SK-N-MC (cell line): ENCODE measurements around the gene SAMD11.

ENCODE experiments used
- DNase-seq: peaks from one replicate; pipeline ENCODE4 v3.0.0-alpha.2; 2011; ENCODE audit warnings: low read depth, low spot score
- H3K27ac ChIP-seq: fragments of 200-600 bp; sonication (generic); 2 replicates; pipeline ENCODE4 v1.5.1; 2016; ENCODE audit warnings: mixed run types
- H3K36me3 ChIP-seq: fragments of 200-600 bp; sonication (generic); 2 replicates; pipeline ENCODE4 v1.6.1; 2017; ENCODE audit warnings: antibody characterized with exemption, low read length, mixed read lengths; ENCODE audit not compliant: insufficient read depth
- H3K4me3 ChIP-seq: fragments of 200-600 bp; sonication (generic); 2 replicates; pipeline ENCODE4 v1.5.1; 2016
- H3K9ac ChIP-seq: fragments of 200-600 bp; sonication (generic); 2 replicates; pipeline ENCODE4 v1.8.0; 2017; ENCODE audit warnings: mixed run types, mixed read lengths; ENCODE audit not compliant: insufficient read length
- H3K9me3 ChIP-seq: fragments of 200-600 bp; sonication (generic); 2 replicates; pipeline ENCODE4 v1.6.1; 2017; ENCODE audit warnings: low read depth, mild to moderate bottlenecking, antibody characterized with exemption, low read length, moderate library complexity, mixed read lengths
- EZH2 ChIP-seq: fragments of 200-600 bp; sonication (generic); IDR thresholded peaks from one replicate; pipeline ENCODE4 v1.6.1; 2017; ENCODE audit warnings: antibody characterized with exemption
- FOXP2 ChIP-seq: optimal IDR thresholded peaks from 2 replicates; pipeline ENCODE3; 2011; ENCODE audit warnings: mild to moderate bottlenecking, moderate library complexity; ENCODE audit not compliant: insufficient read depth; ENCODE audit errors: extremely low read length, control extremely low read depth
- POLR2AphosphoS5 ChIP-seq: IDR thresholded peaks from 2 replicates; pipeline ENCODE4 v1.6.1; 2012; ENCODE audit warnings: mild to moderate bottlenecking, low read depth, low read length, borderline replicate concordance

SAMD11 gene

GRCh38 chr1:978069-978834, 54.5 kb downstream of the SAMD11 start:
- no peaks in the 10 kb centered on the region for H3K9me3 ChIP-seq
- H3K27ac ChIP-seq, result no peak overlapping the region
- H3K36me3 ChIP-seq, result no peaks in the 10 kb centered on the region
- DNase-seq, result no peak
- H3K4me3 ChIP-seq, result no peak overlapping the region
- no peak for TF ChIP-seq POLR2AphosphoS5
- no peak for TF ChIP-seq FOXP2
- TF ChIP-seq EZH2, result no peak
- H3K9ac ChIP-seq, result no peak overlapping the region

- no peak overlapping the region for H3K27ac ChIP-seq
- H3K4me3 ChIP-seq, result no peak overlapping the region
- no peak for DNase-seq
- TF ChIP-seq EZH2, result no peak
- no peaks in the 10 kb centered on the region for H3K9me3 ChIP-seq
- no peak overlapping the region for H3K9ac ChIP-seq
- no peaks in the 10 kb centered on the region for H3K36me3 ChIP-seq
These were observed 55.4 kb downstream of the SAMD11 start for GRCh38 chr1:978835-979743.

GRCh38 chr1:979744-980072, 56.0 kb downstream of the SAMD11 start:
- Histone ChIP-seq H3K27ac (no peak overlapping the region), H3K9me3 (no peaks in the 10 kb centered on the region), H3K36me3 (no peaks in the 10 kb centered on the region), H3K9ac (no peak overlapping the region), H3K4me3 (no peak overlapping the region)
- no peak for DNase-seq
- TF ChIP-seq EZH2 (no peak), POLR2AphosphoS5 (no peak), FOXP2 (no peak)

- no peak for DNase-seq
- Histone ChIP-seq H3K9me3 (no peaks in the 10 kb centered on the region), H3K4me3 (no peak overlapping the region), H3K9ac (no peak overlapping the region), H3K36me3 (no peaks in the 10 kb centered on the region), H3K27ac (no peak overlapping the region)
- TF ChIP-seq POLR2AphosphoS5, result no peak
- no peak for TF ChIP-seq FOXP2
- TF ChIP-seq EZH2, result no peak
These were observed 56.4 kb downstream of the SAMD11 start for GRCh38 chr1:980137-980571.

GRCh38 chr1:980602-981395, 57.1 kb downstream of the SAMD11 start:
- no peak overlapping the region for H3K4me3 ChIP-seq
- no peak overlapping the region for H3K9ac ChIP-seq
- TF ChIP-seq POLR2AphosphoS5 (no peak), FOXP2 (no peak), EZH2 (no peak)
- H3K36me3 ChIP-seq, result no peaks in the 10 kb centered on the region
- no peak for DNase-seq
- no peaks in the 10 kb centered on the region for H3K9me3 ChIP-seq
- no peak overlapping the region for H3K27ac ChIP-seq

GRCh38 chr1:981491-981954, 57.8 kb downstream of the SAMD11 start:
- no peak overlapping the region for H3K27ac ChIP-seq
- no peaks in the 10 kb centered on the region for H3K36me3 ChIP-seq
- TF ChIP-seq EZH2, result no peak
- TF ChIP-seq FOXP2, result no peak
- TF ChIP-seq POLR2AphosphoS5, result no peak
- no peak overlapping the region for H3K9ac ChIP-seq
- no peak overlapping the region for H3K4me3 ChIP-seq
- no peak for DNase-seq
- no peaks in the 10 kb centered on the region for H3K9me3 ChIP-seq

DNA sequence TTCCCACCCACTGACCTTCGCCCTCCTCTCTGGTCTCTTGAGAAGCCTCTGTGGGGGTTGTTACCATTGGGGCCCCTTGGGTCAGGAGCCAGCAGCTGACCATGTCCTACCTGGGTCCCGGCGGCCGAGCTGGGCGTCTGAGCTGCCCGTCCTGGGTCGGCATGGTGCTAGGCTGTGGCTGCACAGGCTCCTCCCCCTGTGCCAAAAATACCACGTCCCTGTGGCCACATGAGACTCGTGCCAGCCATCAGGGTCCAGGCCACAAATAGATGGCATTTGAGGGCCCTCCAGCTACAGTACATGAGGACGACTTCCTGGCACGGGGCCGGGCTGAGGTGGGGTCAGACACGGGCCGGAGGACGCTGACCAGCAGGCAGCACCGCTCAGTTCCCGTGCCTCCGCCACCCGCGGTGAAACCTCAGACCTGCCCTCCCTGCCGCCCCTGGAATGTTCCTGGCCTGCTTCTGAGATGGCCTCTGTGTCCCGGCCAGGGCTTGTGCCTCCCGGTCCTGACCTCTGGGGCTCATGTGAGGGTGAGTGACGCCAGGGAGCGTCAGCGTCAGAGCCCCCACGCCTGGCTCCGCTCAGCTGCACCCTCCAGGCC, 58.3 kb downstream of the SAMD11 start, which contains the start of gene PERM1:
PERM1 (minus strand) TSS at position 139 of the 604 bp plus-strand sequence. CDS start 1,064 bp downstream, outside the sequence.
- no peak for TF ChIP-seq EZH2
- TF ChIP-seq FOXP2, result no peak
- TF ChIP-seq POLR2AphosphoS5, result no peak
- no peak for DNase-seq
- no peak within 1 kb of the TSS for H3K9ac ChIP-seq
- H3K9me3 ChIP-seq, result no peaks in the 10 kb centered on the region
- H3K4me3 ChIP-seq, result no peak within 1 kb of the TSS
- H3K36me3 ChIP-seq, result no peaks in the 10 kb centered on the region
- H3K27ac ChIP-seq, result no peak within 1 kb of the TSS
